HG02852 (cell line): ENCODE results near the gene ZNF274.
"Not testable (repeated sequence)": the region's sequence is repeated elsewhere in the genome, so short reads cannot be mapped to it uniquely, and the experiment has no call there.

ENCODE experiments used
- ATAC-seq: cut with Tn5 transposase; IDR thresholded peaks from one replicate; pipeline ENCODE4 v1.9.1; 2021; ENCODE audit warnings: mild to moderate bottlenecking, moderate library complexity; ENCODE audit not compliant: unreplicated experiment

The ZNF274 gene

DNA sequence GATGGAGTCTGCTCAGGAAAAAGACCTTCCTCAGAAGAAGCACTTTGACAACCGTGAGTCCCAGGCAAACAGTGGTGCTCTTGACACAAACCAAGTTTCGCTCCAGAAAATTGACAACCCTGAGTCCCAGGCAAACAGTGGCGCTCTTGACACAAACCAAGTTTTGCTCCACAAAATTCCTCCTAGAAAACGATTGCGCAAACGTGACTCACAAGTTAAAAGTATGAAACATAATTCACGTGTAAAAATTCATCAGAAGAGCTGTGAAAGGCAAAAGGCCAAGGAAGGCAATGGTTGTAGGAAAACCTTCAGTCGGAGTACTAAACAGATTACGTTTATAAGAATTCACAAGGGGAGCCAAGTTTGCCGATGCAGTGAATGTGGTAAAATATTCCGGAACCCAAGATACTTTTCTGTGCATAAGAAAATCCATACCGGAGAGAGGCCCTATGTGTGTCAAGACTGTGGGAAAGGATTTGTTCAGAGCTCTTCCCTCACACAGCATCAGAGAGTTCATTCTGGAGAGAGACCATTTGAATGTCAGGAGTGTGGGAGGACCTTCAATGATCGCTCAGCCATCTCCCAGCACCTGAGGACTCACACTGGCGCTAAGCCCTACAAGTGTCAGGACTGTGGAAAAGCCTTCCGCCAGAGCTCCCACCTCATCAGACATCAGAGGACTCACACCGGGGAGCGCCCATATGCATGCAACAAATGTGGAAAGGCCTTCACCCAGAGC is 29.6 kb downstream of the ZNF274 start:
- no peak for ATAC-seq

DNA sequence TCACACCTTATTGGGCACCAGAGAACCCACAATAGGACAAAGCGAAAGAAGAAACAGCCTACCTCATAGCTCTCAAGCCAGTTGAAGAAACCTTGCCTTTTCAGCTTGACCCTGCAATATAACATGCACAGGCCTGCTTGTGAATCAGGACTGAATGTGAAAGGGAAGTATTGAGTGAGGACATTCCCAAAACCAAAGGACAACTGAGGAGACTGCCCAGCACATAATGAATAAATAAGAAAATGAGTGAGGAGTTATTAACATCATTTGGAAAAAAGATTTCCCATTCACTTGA is 30.2 kb downstream of the ZNF274 start:
- no peak for ATAC-seq

DNA sequence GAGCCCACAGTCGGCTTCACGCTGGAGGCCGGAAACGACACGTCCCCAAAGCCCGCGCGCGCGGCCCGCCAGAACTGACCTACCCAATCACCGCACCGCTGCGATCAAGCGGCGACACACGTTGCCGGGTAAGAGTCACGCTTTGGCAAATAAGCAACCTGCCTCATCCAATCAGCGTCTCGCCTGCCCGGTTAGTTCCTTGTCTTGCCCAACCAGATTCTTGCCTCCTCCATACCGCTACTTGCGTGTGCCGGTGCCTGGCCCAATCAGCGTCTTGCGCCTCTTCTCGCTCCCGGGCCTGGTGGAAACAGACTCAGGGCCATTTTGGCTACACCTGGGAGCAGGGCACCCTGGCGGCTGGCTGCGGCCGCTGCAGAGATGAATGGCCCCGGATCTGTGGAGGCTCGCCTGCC is 34.2 kb downstream of the ZNF274 start:
- ATAC-seq = no peak

DNA sequence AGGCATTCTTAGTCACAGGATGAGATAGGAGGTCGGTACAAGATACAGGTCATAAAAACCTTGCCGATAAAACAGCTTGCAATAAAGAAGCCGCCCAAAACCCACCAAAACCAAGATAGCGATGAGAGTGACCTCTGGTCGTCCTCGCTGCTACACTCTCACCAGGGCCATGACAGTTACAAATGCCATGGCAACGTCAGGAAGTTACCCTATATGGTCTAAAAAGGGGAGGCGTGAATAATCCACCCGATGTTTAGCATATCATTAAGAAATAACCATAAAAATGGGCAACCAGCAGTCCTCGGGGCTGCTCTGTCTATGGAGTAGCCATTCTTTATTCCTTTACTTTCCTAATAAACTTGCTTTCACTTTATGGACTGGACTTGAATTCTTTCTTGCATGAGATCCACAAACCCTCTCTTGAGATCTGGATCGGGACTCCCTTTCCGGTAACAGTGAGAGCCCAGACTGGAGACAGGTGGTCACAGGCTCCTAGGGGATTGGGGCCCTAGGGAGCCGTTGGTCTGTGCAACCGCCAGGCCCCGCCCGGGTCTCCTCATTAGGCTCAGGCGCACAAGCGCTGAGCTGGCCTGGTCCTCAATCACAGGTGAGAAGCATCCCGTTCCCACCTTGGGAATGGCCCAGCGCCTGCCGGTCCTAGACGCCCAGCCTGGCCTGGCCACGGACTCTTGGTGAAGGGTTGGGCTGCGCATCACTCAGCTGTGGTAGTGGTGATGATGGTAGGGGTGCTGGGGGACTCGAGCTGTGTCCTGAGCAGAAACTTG is 34.9 kb downstream of the ZNF274 start:
- ATAC-seq = no peak

DNA sequence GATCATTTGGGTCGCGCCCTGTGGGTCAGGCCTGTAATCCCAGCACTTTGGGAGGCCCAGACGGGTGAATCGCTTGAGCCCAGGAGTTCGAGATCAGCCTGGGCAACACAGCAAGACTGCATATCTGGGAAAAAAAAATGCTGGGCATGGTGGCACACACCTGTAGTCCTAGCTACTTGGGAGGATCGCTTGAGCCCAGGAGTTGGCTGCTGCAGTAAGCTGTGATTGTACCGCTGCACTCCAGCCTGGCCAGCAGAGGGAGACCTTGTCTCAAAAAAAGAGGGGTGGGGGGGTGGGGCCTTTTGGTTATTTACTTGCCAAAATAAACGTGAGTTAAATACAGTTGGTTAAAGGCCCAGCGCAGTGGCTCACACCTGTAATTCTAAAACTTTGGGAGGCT is 36.0 kb downstream of the ZNF274 start:
- ATAC-seq = no peak

DNA sequence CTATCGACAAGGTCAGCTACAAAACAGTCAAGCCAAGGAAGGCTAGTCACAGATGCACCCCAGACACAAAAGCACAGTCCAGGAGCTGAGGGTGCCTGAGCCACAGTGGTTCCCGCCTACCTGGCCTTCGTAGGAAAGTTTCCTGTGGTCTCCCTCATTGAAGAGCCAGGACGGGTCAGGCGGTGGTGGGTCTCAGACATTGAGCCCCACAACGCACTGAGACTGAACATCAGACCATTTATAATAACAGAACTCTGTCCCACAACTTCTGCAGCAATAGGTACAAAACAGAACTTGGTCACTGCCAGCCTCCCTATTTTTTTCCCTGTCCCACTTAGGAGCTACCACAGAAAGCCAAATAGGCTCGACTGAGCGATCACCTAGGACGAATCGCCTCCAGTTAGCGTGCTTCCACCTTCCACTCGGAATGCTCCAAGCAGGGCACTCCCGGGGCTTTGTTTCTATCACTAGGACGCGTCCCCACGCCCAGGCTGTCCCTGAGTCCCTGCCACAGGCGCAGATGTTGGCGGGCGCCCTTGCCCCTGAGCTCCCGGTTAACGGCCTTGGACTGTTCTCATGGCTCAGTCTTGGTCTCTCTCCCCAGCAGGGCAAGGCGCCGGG is 45.2 kb downstream of the ZNF274 start:
- no peak for ATAC-seq

DNA sequence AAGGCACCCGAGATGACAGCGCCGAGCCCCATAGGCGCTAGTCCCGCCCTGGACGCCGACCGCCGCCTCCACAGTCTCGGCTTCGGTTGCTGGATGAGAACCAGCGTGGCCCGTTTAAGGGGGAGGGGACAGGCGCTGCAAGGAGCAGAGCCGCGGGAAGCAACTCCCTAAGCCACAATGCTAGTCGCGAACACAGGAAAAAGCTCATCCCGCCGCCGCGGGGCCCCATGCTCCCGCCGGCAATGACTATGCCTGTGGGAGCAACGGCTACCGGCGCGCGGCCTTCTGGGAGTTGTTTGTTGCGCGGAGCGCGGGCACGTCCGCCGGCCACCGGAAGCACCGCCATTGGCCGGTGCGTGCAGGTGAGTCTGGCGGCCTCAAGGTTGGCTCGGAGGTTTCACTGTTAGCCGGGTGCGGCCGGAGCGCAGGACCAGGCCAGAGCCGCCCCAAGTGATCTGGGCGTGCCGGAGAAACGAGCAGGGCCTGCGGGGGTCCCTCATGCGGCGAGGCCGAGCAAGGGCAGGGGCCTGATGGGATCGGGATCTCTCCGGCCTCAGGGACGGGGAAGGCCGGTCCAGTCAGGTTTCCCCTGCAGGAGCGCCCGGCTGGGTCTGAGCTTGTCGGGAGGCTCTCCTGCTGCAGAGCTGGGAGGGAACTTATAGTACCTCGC is 45.9 kb downstream of the ZNF274 start, which contains the start of gene ZNF544:
TSS of gene ZNF544 (plus strand) at position 330 of the 670 bp plus-strand sequence. CDS start 15,110 bp downstream, outside the sequence.
- peak; percentile 94 for ATAC-seq

DNA sequence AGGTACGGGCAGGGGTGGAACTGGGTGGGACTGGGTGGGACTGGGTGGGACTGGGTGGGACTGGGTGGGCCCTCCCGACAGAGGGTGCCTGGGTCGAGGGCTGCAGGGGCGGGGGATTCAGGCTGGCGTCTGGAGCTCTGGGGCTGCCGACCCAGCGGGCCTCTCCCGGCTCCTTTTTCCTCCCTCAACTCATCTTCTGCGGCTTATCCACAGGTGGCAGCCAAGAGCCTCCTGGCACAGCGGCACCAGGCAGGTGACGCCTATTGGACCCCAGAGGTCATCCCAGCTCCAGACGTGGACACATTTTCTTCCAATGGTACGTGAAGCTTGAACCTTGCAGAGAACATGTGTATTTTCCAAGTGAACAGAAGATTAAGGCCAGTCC is 46.4 kb downstream of the ZNF274 start:
- no peak for ATAC-seq

DNA sequence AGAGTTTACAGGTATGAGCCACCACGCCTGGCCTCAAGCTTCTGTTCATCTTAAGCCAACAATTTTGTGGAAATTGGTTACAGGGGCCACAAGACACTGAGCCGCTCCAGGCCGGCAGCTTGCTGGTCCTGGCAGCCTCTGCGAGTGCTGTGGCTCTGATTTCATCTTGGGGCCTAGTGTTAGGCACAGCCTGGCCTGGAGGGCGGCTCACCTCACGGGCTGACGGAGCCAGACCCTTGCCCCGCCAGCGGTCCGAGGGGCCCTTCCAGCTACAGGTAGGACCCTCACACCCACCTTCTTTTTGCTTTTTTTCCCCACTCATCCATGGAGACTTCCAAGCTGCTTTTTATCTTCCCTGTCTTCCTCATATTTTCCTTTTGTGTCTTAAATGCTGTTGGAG is 54.5 kb downstream of the ZNF274 start:
- ATAC-seq = no peak

DNA sequence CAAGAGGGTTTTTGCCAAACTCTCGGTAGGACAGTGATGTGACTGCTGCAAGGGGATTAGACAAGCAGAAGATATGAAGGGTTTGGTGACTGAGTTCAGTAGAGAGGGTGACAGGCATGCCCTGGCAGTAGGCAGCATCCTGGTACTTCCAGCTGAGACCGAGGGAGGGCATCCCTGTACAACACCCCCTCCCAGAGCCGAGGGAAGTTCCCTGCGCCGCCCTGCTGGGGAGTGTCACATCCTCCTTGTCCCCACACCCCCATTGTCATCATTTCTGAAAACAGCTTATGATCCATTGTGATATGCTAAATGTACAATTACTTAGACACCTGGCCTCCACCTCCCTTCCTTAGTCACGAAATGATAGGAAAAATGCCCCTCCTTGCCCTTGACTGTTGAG is 60.5 kb downstream of the ZNF274 start:
- ATAC-seq = no peak

DNA sequence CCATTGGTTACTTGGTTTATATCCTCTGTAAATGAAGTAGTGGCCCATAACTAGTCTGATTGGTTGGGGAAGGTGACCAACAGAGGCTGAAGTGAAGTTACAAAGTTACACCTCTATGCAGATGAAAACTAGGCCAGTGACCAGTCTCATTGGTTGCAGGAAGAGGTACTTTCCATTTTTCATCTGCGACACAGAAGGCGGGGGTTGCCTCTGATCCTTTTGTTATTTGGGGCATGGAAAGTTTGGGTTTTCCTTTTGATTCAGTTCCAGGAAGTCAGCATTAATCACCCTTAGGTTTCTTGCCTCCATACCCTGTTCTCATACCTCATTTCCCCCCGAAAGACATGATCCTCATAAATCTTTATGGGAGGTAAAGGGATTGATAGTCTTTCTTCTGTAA is 66.0 kb downstream of the ZNF274 start:
- ATAC-seq = no peak

DNA sequence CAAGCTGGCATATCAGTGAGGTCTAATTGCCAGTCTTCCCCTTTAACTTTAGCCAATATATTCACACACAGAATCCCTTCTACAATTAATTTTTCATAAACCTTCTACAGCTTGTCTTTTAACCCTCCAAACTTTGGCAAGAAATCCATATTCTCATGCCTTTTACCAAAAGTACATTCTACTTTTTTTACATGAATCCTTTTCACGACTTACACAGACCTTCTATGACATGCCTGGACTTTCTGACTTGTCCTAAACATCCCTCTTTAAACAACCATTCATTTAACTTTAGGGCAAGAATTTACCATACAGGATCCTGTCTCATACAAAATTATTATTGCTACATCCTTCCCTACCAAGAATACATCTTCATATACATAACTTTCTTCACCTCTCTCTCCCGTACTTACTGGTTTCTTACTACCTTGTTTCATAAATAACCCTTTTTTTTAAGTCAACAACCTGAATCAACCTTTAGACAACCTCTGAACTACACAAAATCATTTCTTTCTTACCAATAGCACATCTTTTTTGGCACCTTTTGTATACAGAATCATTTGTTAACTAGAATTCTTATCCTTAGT is 69.3 kb downstream of the ZNF274 start:
- ATAC-seq = no peak

DNA sequence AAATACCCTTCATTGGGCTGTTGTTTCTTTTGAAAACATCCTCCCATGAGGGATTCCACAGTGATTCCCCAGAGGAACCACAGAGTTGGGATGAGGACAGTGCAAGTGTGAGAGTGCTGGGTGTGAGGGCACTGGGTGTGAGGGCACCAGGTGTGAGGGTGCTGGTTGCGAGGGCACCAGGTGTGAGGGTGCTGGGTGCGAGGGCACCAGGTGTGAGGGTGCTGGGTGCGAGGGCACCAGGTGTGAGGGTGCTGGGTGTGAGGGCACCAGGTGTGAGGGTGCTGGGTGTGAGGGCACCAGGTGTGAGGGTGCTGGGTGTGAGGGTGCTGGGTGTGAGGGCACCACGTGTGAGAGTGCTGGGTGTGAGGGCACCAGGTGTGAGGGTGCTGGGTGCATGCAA is 75.4 kb downstream of the ZNF274 start:
- not testable (repeated sequence) for ATAC-seq

DNA sequence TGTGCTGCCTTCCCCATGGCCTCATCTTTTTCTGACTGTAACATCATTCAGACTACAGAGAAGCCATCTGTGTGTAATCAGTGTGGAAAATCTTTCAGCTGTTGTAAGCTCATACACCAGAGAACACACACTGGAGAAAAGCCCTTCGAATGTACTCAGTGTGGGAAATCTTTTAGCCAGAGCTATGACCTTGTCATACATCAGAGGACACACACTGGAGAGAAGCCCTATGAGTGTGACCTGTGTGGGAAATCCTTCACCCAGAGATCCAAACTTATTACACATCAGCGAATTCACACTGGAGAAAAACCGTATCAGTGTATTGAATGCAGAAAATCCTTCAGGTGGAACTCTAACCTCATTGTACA is 78.7 kb downstream of the ZNF274 start:
- no peak for ATAC-seq

DNA sequence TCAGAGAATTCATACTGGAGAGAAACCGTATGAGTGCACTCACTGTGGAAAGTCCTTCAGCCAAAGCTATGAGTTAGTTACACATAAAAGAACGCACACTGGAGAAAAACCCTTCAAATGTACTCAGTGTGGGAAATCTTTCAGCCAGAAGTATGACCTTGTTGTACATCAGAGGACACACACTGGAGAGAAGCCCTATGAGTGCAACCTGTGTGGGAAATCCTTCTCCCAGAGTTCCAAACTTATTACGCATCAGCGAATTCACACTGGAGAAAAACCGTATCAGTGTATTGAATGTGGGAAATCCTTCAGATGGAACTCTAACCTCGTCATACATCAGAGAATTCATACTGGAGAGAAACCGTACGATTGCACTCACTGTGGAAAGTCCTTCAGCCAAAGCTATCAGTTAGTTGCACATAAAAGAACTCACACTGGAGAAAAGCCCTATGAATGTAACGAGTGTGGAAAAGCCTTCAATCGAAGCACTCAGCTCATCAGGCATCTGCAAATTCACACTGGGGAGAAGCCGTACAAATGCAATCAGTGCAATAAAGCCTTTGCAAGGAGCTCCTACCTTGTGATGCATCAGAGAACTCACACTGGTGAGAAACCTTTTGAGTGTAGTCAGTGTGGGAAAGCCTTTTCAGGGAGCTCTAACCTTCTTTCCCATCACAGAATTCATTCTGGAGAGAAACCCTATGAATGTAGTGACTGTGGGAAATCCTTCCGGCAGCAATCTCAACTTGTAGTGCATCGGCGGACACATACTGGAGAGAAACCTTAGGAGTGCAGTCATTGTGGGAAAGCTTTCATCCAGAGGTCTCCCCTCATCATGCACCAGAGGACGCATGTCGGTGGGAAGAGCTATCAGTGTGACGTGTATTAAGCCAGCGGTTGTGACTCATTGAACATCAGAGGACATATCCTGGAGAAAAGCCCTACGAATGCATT is 79.4 kb downstream of the ZNF274 start:
- ATAC-seq = no peak

DNA sequence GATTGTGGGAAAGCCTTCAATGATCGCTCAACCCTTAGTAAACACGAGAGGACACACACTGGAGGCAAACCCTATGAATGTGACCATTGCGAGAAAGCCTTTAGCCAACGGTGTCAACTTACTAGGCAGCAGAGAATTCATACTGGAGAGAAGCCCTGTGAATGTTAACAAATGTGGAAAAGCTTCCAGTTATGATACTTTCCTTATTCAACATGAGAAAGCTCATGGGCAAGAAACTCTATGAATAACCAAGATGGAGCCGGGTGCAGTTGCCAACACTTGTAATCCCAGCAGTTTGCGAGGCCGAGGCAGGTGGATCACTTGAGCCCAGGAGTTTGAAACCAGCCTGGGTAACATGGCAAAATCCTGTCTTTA is 80.0 kb downstream of the ZNF274 start:
- ATAC-seq = no peak
